Measurements from ENCODE around the gene PPM1D. TPM values are rescaled to one million over a fixed set of nuclear protein-coding genes. Genes with fewer than 3 reads are reported as not detected.

Gene PPM1D
- total and polyA plus RNA-seq, 2 donors (not counting 1 experiment from before 2014, with no cell fraction given) = 6.5 to 27.2 TPM

- H3K79me2 ChIP-seq (ENCODE audit: control insufficient read depth, insufficient read depth, low read length) = no peaks in the 10 kb centered on the region
- Mint-ChIP-seq H3K27me3 (no peaks in the 10 kb centered on the region), H3K9me3 (ENCODE audit: insufficient read depth) (no peaks in the 10 kb centered on the region), H3K4me3 (no peak overlapping the region), H3K4me1 (no peaks in the 10 kb centered on the region), H3K27ac (no peak overlapping the region)
- DNase-seq (no peak), ATAC-seq (ENCODE audit: low read depth) (no peak)
- H2AFZ ChIP-seq (ENCODE audit: insufficient read depth, low read depth, low read length, poor library complexity, severe bottlenecking) = no peak overlapping the region
- no peaks in the 10 kb centered on the region for H4K20me1 ChIP-seq (ENCODE audit: control insufficient read depth, insufficient read depth, low read length, poor library complexity, severe bottlenecking)
- ChIA-PET CTCF (no interaction called here), POLR2A (no interaction called here)
- no peak overlapping the region for H3K4me2 ChIP-seq (replicated peaks; ENCODE audit: low read depth, low read length, poor library complexity, severe bottlenecking)
- intact Hi-C loops (cut with micrococcal nuclease) = no loop called here
- no peaks in the 10 kb centered on the region for H3K9me3 ChIP-seq (ENCODE audit: control extremely low read depth in 1 of 3, control insufficient read depth in 2 of 3, insufficient read depth in 1 of 3, low read length in 2 of 3)
- no peak overlapping the region for H3K9ac ChIP-seq (ENCODE audit: low read length)
- no peak overlapping the region for H3K4me3 ChIP-seq (ENCODE audit: control extremely low read depth in 1 of 5, extremely low read depth in 1 of 5, insufficient read depth in 1 of 5, low read depth in 2 of 5, low read length in 4 of 5)
- H3K27me3 ChIP-seq (replicated peaks in 1 of 4; ENCODE audit: control extremely low read depth in 1 of 4, control insufficient read depth in 3 of 4, insufficient read depth in 4 of 4, low read length in 3 of 4) = no peaks in the 10 kb centered on the region
- peaks cover 2 to 17% of the 10 kb centered on the region in 2 experiments for H3K36me3 ChIP-seq (replicated peaks in 1 of 2; ENCODE audit: control extremely low read depth in 1 of 2, control insufficient read depth in 1 of 2, extremely low read depth in 1 of 2, insufficient read depth in 2 of 2, low read length in 1 of 2)
- H3K27ac ChIP-seq (ENCODE audit: low read length in 2 of 2) = no peak overlapping the region
- no CpG with 5 or more reads among the region's 1 CpG for WGBS (ENCODE audit: insufficient coverage)
- H3K4me1 ChIP-seq (ENCODE audit: control insufficient read depth in 2 of 2, insufficient read depth in 2 of 2, low read length in 2 of 2) = no peaks in the 10 kb centered on the region
- TF ChIP-seq CTCF (IDR thresholded peaks at IDR 0.05) (no peak), EZH2 (IDR thresholded peaks at IDR 0.05; ENCODE audit: borderline replicate concordance, insufficient read depth, low read depth, low read length, poor library complexity, severe bottlenecking) (no peak)
Observed at GRCh38 chr17:60664022-60664421, 64.0 kb downstream of the PPM1D start.

- CTCF ChIA-PET = no interaction called here
Observed at GRCh38 chr17:60665602-60666001, 65.6 kb downstream of the PPM1D start.

More at GRCh38 chr17:60665602-60666001, 65.6 kb downstream of the PPM1D start:
- TF ChIP-seq EZH2 (IDR thresholded peaks at IDR 0.05; ENCODE audit: borderline replicate concordance, insufficient read depth, low read depth, low read length, poor library complexity, severe bottlenecking) = no peak
- TF ChIP-seq CTCF (IDR thresholded peaks at IDR 0.05) = no peak
- no peaks in the 10 kb centered on the region for H4K20me1 ChIP-seq (ENCODE audit: control insufficient read depth, insufficient read depth, low read length, poor library complexity, severe bottlenecking)
- Mint-ChIP-seq H3K27ac (no peak overlapping the region), H3K4me1 (no peaks in the 10 kb centered on the region), H3K4me3 (no peak overlapping the region), H3K27me3 (no peaks in the 10 kb centered on the region), H3K9me3 (ENCODE audit: insufficient read depth) (no peaks in the 10 kb centered on the region)
- POLR2A ChIA-PET = no interaction called here
- 94% methylated on average over 4 of the region's 5 CpGs for WGBS (ENCODE audit: insufficient coverage)
- no peak overlapping the region for H3K4me2 ChIP-seq (replicated peaks; ENCODE audit: low read depth, low read length, poor library complexity, severe bottlenecking)
- H3K27ac ChIP-seq (ENCODE audit: low read length in 2 of 2) = no peak overlapping the region
- peaks cover 2 to 17% of the 10 kb centered on the region in 2 experiments for H3K36me3 ChIP-seq (replicated peaks in 1 of 2; ENCODE audit: control extremely low read depth in 1 of 2, control insufficient read depth in 1 of 2, extremely low read depth in 1 of 2, insufficient read depth in 2 of 2, low read length in 1 of 2)
- H3K4me1 ChIP-seq (ENCODE audit: control insufficient read depth in 2 of 2, insufficient read depth in 2 of 2, low read length in 2 of 2) = no peaks in the 10 kb centered on the region
- DNase-seq (no peak), ATAC-seq (ENCODE audit: low read depth) (no peak)
- H3K9ac ChIP-seq (ENCODE audit: low read length) = no peak overlapping the region
- H3K4me3 ChIP-seq (ENCODE audit: control extremely low read depth in 1 of 5, extremely low read depth in 1 of 5, insufficient read depth in 1 of 5, low read depth in 2 of 5, low read length in 4 of 5) = no peak overlapping the region
- H3K79me2 ChIP-seq (ENCODE audit: control insufficient read depth, insufficient read depth, low read length) = no peaks in the 10 kb centered on the region
- H2AFZ ChIP-seq (ENCODE audit: insufficient read depth, low read depth, low read length, poor library complexity, severe bottlenecking) = no peak overlapping the region
- intact Hi-C loops (cut with micrococcal nuclease) = no loop called here
- no peaks in the 10 kb centered on the region for H3K27me3 ChIP-seq (replicated peaks in 1 of 4; ENCODE audit: control extremely low read depth in 1 of 4, control insufficient read depth in 3 of 4, insufficient read depth in 4 of 4, low read length in 3 of 4)
- H3K9me3 ChIP-seq (ENCODE audit: control extremely low read depth in 1 of 3, control insufficient read depth in 2 of 3, insufficient read depth in 1 of 3, low read length in 2 of 3) = no peaks in the 10 kb centered on the region
